ENCODE measurements around the gene DUS4L.
"Not testable (repeated sequence)": the region's sequence is repeated elsewhere in the genome, so short reads cannot be mapped to it uniquely, and the experiment has no call there.

DUS4L gene, protein sequence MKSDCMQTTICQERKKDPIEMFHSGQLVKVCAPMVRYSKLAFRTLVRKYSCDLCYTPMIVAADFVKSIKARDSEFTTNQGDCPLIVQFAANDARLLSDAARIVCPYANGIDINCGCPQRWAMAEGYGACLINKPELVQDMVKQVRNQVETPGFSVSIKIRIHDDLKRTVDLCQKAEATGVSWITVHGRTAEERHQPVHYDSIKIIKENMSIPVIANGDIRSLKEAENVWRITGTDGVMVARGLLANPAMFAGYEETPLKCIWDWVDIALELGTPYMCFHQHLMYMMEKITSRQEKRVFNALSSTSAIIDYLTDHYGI

GRCh38 chr7:107563775-107564552 lies at the start of gene DUS4L, which contains the start of gene COG5:
TSS of gene DUS4L (plus strand) at chr7:107563971. CDS start at chr7:107567071, 3,100 bp downstream.
TSS of gene COG5 (minus strand) at chr7:107563920. CDS start at chr7:107563896, 24 bp downstream.
- DNase-seq (ENCODE audit: low read depth) = peak; percentile 45

DNA sequence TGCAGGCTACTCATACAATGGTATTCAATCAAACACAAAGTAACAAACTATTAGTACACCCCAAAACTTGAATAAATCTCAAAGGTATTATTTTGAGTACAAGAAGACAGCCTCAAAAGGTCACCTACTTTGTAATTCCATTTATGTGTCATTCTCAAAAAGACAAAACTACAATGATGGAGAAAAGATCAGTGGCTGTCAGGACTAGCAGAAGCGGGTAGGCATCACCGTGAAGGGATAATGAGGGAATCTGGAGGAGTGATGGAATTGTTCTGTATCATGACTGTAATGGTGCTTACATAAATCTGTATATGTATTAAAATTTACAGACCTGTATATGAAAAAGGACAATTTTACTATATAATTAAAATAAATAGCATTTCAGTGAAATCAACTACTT lies 37.1 kb upstream of the DUS4L start:
- DNase-seq (ENCODE audit: low read depth) = no peak

- DNase-seq (ENCODE audit: low read depth) = no peak
Observed at GRCh38 chr7:107527196-107527595, 36.6 kb upstream of the DUS4L start.

DNA sequence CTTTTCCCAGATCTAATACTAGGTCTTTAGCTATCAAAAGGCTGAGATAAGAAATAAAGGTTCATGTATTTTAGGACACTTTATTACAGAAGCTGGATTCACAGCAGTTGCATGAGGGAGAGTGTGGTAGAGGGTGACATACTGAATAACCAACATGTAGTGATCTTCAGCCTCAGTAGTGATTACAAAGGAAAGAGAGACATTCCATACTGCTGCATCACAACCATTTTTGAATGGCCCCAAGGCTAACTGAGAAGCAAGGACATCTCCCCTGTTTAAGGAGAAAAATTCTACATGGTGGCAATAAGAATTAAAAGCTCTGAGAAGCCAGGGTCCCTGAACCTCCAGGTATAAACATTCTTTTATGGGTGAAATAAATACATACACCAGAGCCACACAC lies 35.3 kb upstream of the DUS4L start:
- no peak for DNase-seq (ENCODE audit: low read depth)

- DNase-seq (ENCODE audit: low read depth) = no peak
Observed at GRCh38 chr7:107530751-107531150, 33.0 kb upstream of the DUS4L start.

GRCh38 chr7:107534139-107534538 lies 29.6 kb upstream of the DUS4L start:
- no peak for DNase-seq (ENCODE audit: low read depth)

- DNase-seq (ENCODE audit: low read depth) = not testable (repeated sequence)
Observed at GRCh38 chr7:107537228-107537627, 26.5 kb upstream of the DUS4L start.

GRCh38 chr7:107538001-107538400 lies 25.8 kb upstream of the DUS4L start:
- no peak for DNase-seq (ENCODE audit: low read depth)

GRCh38 chr7:107543338-107543993 lies 20.3 kb upstream of the DUS4L start:
- no peak for DNase-seq (ENCODE audit: low read depth)

- DNase-seq (ENCODE audit: low read depth) = no peak
Observed at GRCh38 chr7:107544848-107545591, 18.8 kb upstream of the DUS4L start.

DNA sequence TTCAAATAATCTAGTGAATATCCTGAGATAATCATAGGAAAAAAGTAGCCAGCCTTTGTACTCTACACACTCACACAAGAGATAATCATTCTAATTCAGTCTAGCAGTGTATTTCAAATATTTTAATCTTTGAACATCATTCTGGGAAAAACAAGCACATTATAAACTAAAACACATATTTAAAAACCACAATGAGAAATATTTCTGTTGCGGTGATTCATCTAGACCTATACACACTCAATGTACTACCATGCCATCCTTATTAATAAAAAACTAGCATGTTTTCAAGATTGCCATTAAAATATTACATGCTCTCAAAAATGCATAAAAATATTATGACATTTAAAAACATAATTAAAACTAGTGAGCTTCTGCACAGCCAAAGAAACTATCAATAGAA lies 11.8 kb upstream of the DUS4L start:
- DNase-seq (ENCODE audit: low read depth) = no peak

DNA sequence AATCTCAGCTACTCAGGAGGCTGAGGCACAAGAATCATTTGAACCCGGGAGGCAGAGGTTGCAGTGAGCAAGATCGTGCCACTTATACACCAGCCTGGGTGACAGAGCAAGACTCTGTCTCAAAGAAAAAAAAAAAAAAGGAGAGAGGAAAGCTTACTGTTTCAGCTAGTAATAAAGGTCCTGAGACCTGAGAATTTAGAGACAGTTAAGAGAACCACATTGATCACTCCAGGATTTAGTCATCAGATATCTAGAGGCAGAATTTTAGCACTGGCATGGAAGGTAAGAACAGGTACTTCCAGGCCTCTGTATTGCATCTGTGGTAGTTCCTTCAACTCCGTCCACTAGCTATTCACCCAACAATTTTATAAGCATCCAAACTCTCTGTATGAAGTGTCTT lies 7.9 kb upstream of the DUS4L start:
- no peak for DNase-seq (ENCODE audit: low read depth)

DNA sequence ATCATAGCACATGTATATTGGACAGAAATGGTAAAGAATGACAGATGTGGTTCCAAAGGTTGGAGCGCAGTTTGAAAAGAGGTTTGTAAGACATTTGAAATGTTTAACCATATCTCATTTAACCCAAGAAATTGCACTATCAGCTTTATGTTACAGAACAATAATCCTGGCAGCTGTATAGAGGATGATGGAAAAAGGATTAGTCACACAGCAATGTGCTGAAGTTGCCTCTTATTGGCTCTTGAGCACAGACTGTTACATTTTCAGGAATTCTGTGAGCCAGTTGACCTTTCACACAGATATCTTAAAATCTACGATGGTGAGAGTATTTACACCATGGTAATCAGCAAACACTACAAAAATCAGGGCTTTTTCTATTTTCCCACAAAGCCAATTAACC lies 3.9 kb upstream of the DUS4L start:
- peak; percentile 78 for DNase-seq (ENCODE audit: low read depth)

DNA sequence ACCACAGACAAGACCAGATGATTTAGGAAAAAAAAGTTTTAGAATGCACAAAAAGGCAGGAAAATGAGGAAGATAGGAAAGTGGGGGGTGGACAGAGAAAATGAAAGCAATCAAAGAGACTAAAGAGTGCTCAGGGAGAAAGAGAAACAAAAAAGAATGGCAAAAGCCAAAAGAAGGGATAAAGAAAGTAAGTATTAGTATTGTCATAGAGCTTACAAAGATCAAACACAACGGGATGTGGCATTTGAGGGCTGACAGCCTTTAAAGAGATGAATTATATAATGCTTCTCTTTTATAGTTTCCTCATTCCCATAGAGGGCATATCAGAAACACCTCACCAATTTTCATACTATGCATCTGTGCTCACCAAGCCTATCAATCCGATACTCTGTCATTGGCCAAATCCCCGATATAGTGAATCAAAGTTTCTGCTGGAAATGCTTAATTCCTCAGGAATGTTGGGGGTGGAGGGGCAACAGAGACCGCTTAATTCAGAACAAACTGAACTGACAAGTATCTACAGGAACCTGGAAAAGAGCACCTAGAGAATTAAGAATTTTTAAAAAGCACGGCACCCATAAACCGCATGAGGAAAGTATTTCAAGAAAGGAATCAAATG lies 2.8 kb upstream of the DUS4L start:
- DNase-seq (ENCODE audit: low read depth) = no peak

GRCh38 chr7:107563081-107563774 lies 543 bp upstream of the DUS4L start:
- no peak for DNase-seq (ENCODE audit: low read depth)

- peak; percentile 46 for DNase-seq (ENCODE audit: low read depth)
Observed at GRCh38 chr7:107564553-107565298, 955 bp downstream of the DUS4L start.

DNA sequence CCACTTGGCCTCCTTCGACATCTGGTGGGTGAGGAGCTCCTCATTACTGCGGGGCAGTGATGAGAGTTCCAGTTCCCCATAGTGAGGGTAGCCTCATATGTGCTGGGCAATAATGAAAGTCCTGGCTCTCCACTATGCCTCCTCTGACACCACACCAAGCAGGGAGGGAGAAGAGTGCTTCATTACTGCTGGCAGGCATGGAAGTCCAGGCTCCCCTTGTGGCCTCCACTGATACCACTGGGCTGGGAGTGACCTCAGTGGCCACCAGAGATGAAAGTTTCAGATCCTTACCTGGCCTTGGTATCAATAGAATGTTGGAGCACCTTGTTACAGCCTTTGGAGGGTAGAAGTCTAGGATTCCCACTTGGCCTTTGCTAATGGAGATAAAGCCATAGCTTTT lies 6.5 kb downstream of the DUS4L start:
- DNase-seq (ENCODE audit: low read depth) = no peak

- DNase-seq (ENCODE audit: low read depth) = no peak
Observed at GRCh38 chr7:107573537-107573936, 9.8 kb downstream of the DUS4L start.

GRCh38 chr7:107579554-107579884 lies 15.7 kb downstream of the DUS4L start:
- no peak for DNase-seq (ENCODE audit: low read depth)
